T-helper 17 cell (primary cell): ENCODE results near the gene CCNK. TPM values are rescaled to one million over a fixed set of nuclear protein-coding genes. Genes with fewer than 3 reads are reported as not detected.

Experiments
- ATAC-seq: fragments of 150-1000 bp; cut with Tn5 transposase; 2 replicates; pipeline ENCODE4 v1.10.0; 2021; ENCODE audit warnings: mild to moderate bottlenecking, moderate library complexity
- DNase-seq, 3 donors: peaks; one replicate each; pipeline versions ENCODE4 v3.0.0 to v3.0.0-alpha.2; 2020 to 2021
- H3K9me3 ChIP-seq: one replicate; pipeline ENCODE4 v1.7.0; 2013; ENCODE audit warnings: low read length, mild to moderate bottlenecking; ENCODE audit not compliant: control insufficient read depth, poor library complexity, severe bottlenecking
- H3K27ac Mint-ChIP-seq: one replicate; pipeline ENCODE4 v1.8.0; 2022; ENCODE audit warnings: mild to moderate bottlenecking, moderate library complexity, mixed read lengths
- H3K27me3 Mint-ChIP-seq: one replicate; pipeline ENCODE4 v1.8.0; 2022; ENCODE audit warnings: mixed read lengths
- H3K36me3 Mint-ChIP-seq: one replicate; pipeline ENCODE4 v1.8.0; 2022; ENCODE audit warnings: low read depth, mixed read lengths
- H3K4me1 Mint-ChIP-seq: one replicate; pipeline ENCODE4 v1.8.0; 2022; ENCODE audit warnings: mild to moderate bottlenecking, mixed read lengths
- H3K4me3 Mint-ChIP-seq: one replicate; pipeline ENCODE4 v1.8.0; 2022; ENCODE audit warnings: mild to moderate bottlenecking, moderate library complexity, mixed read lengths
- total RNA-seq, 4 donors: library from RNA in 2 of 4; stranded (reverse) in 2 of 4; gene quantifications; one replicate each; pipeline ENCODE4 v1.2.3 and lab custom pipeline; 2022 to 2026

The CCNK gene
- total RNA-seq, 2 donors from 2014 or later: 138 to 141 TPM

DNA sequence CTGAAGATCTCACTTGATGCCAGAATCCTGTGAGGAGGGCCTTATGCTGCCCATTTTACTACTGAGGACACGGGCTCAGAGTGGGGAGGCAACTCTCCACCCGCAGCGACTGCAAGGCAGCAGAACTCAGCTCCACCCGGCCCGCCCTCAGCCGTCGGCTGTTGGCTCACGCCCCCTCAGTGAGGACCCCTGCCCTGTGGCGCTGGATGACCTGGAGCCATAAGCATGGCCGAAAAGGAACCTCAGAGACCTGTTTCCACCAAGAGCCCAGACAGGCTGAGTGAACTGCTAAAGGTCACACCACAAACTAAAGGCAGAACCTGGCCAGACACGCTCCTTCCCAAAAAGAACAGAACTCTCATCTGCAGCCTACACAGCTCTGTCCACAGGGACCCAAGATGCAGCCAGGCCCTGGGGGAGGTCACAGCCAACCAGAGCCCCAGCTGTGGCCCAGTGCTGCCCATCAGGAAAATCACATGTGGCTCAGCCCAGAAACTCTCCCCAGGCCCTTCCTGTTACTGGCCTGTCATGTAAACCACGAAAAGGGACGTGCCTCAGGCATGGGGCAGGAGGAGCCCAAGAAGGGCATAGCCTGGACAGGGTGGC lies 32.8 kb downstream of the CCNK start:
- ATAC-seq: no peak
- no peaks in the 10 kb centered on the region for H3K9me3 ChIP-seq
- no peaks in the 10 kb centered on the region for H3K36me3 Mint-ChIP-seq
- H3K27ac Mint-ChIP-seq: peak overlapping the region; percentile 63
- H3K27me3 Mint-ChIP-seq: no peaks in the 10 kb centered on the region
- no peaks in the 10 kb centered on the region for H3K4me1 Mint-ChIP-seq
- peak in 1 of 3 donors; percentile 6 for DNase-seq
- H3K4me3 Mint-ChIP-seq: peak overlapping the region; percentile 43

DNA sequence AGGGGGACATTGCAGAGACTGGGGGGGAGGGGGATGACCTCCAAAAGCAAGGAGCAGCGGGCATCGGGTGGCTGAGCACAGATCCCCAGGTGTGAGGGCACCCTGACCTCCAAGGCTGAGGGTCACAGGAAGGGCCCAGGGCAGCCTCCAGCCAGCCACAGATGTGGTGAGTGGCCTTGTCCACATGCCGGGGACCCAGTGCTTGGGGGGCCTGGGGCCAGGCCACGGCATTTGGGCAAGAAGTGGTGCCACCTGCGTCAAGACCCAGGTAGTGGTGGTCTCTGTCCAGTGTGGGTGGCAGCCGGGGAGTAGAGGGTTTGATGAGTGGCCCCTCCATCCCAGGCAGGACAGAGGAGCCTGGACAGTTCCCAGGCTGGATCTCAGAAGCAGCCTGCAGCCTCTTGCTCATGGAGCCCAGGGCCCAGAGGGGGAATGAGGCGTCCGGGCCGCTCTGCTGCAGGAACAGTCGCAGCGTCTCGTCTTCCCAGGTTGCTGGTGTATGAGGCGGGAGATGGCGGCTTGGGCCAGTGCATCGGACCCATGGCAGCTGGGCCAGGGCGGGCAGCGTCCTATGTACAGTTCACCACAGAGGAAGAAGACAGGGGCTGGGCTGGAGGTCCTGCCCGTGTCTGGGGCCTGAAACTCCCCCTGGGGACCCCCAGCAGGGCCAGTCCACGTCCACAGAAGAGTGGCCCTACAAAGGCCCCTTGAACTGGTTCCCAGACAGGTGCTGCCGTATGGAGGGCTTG lies 33.5 kb downstream of the CCNK start:
- H3K9me3 ChIP-seq: no peaks in the 10 kb centered on the region
- ATAC-seq (no peak), DNase-seq (no peak)
- peak overlapping the region; percentile 63 for H3K27ac Mint-ChIP-seq
- no peaks in the 10 kb centered on the region for H3K36me3 Mint-ChIP-seq
- no peaks in the 10 kb centered on the region for H3K27me3 Mint-ChIP-seq
- H3K4me1 Mint-ChIP-seq: no peaks in the 10 kb centered on the region
- H3K4me3 Mint-ChIP-seq: peak overlapping the region; percentile 7

DNA sequence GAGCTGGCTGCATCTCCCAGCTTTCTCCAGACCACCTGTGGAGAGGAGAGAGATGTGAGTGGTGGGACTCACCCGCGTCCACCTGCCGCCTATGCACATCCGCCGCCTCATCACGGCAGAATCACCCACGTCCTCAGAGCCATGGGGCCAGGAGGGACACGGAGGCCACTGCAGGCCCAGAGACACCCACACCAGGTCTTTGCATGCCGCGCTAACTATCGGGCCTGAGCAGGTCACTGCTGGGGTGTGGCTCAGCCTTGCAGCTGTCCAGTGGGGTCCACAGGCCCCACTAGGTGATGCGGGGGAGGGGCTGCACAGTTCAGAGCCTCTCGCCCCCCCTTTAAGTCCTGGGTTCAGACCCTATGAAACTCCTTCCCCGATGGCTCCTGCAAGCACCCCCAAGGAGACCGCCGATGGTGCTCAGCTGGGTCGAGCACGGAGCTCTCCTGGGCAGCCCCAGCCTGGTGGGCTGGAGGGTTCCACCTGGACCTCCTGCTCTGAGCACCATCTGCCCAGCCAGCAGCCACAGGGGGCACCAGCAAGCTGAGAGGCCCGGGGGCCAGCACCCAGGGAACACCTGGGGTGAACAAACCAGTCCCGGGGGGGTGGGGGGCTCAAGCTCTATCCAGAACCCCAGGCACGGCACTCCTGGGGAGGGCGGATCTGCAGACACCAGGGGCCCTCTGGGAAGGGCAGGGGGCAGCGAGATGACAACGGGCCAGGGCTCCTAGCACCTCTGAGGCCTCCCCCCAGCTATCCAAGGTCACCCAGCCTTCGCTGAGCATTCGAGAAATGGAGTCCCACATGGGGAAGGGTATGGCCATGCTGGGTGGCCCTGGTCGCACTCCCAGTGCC lies 34.3 kb downstream of the CCNK start:
- Mint-ChIP-seq H3K27ac (peak overlapping the region; percentile 63), H3K27me3 (no peaks in the 10 kb centered on the region), H3K4me3 (peak overlapping the region; percentile 5), H3K4me1 (no peaks in the 10 kb centered on the region), H3K36me3 (no peaks in the 10 kb centered on the region)
- no peak for ATAC-seq
- no peaks in the 10 kb centered on the region for H3K9me3 ChIP-seq
- no peak for DNase-seq

DNA sequence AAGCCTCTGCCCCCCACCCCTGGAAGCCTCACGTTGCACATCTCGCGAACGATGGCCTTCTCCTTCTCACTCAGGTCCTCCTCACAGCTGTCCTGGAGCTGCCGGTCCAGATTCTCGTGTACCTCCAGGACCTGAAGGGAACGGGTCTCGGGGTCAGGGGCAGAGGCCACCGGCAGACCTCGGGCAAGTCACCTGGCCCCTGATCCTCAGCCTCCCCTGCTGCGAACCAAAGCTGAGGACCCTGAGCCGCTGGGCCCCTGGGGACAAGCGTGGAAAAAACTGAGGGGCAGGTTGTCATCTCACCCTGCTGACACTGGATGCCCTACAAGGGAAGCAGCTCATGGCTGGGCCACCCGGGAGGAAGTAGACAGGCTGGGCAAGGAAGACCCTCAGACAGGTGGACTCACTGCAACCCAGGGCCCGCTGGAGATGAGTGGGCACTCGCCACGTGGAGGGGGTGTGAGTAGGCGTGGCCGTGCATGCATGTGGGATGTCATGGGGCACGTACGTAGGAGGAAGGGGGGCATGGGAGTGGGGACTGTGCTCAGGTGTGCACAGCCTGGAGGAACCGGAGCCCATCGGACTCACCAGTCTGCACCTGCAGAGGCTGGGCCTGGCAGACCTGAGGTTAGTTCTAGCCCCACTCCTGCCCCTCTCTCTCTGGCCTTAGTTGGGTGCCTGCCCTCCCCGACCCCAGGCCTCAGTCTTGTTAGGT lies 35.1 kb downstream of the CCNK start:
- no peaks in the 10 kb centered on the region for H3K27me3 Mint-ChIP-seq
- no peaks in the 10 kb centered on the region for H3K36me3 Mint-ChIP-seq
- ATAC-seq (no peak), DNase-seq (no peak)
- no peak overlapping the region for H3K27ac Mint-ChIP-seq
- H3K4me3 Mint-ChIP-seq: peak overlapping the region; percentile 5
- H3K4me1 Mint-ChIP-seq: peaks cover 2% of the 10 kb centered on the region
- no peaks in the 10 kb centered on the region for H3K9me3 ChIP-seq

DNA sequence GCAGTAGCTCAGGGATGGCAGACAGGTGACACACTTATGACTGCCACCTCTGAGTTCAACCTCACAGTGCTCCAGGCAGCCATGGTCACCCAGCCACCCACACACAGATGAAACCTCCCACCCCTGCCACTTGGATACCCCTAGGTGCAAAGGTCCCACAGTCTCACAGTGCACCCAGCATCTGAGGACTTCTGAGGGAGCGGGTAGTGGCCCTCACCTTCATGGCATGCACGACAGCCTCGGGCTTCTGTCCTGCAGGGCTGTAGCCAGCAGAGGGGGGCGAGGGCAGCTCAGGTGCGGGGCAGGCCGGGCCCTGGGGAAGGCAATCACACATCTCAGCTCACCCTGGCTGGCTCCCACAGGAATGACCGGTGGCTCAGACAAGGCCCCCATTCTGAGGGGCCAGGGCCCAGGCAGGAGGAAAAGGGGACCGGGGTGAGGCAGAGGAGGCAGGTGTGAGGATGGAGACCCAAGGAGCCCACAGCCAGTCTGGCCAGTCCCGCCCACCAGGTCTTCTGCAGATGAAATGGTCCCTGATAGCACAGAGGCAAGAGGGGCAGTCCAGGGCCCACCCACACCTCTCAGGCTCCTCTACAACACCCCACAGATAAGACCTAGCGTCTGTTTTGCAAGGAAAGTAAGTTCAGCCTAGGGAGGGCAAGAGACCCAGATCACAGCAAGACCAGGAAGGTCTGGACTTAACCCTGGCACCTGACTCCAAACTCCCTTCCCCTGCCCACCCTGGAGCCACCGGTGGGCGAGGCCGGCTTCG lies 35.8 kb downstream of the CCNK start:
- H3K4me1 Mint-ChIP-seq: peaks cover 2% of the 10 kb centered on the region
- no peak overlapping the region for H3K27ac Mint-ChIP-seq
- no peaks in the 10 kb centered on the region for H3K36me3 Mint-ChIP-seq
- ATAC-seq (no peak), DNase-seq (no peak)
- H3K27me3 Mint-ChIP-seq: no peaks in the 10 kb centered on the region
- no peaks in the 10 kb centered on the region for H3K9me3 ChIP-seq
- peak overlapping the region; percentile 5 for H3K4me3 Mint-ChIP-seq

DNA sequence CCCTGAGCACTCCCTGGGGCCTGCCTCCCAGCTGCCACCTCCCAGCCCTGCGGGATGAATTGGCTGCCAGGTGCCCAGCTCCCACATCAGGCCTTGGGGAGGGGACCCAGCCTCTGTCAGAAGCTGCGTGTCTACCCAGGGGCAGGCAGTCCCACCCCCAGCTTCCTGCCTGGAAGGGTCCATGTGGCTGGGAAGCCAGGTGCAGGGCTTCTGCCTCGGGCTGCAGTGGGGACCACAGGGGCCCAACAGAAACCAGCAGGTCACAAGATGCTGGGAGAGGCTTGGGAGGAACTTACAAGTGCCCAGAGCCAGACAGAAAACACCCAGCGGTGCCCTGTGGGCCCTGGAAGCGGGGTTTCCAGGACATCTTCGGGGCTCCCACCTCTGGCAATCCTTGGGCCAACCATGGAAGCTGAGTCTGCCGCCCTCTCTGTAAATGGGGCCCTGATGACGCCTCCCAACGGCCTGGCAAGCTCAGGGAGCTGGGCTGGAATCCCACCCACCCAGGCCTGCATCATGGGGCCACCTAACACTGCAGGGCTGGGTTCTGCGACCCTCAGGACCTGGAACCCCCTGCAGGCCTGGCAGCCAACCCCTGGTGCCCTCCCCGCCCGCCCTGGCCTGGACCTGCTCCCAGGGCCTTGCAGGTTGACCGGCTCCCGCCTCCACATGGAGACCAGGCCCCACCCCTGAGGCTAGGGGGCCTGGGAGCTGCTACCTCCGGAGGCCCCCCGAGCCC lies 36.6 kb downstream of the CCNK start:
- H3K27me3 Mint-ChIP-seq: no peaks in the 10 kb centered on the region
- no peak overlapping the region for H3K27ac Mint-ChIP-seq
- H3K9me3 ChIP-seq: no peaks in the 10 kb centered on the region
- DNase-seq (no peak), ATAC-seq (no peak)
- no peaks in the 10 kb centered on the region for H3K36me3 Mint-ChIP-seq
- no peak overlapping the region for H3K4me3 Mint-ChIP-seq
- H3K4me1 Mint-ChIP-seq: peaks cover 2% of the 10 kb centered on the region

DNA sequence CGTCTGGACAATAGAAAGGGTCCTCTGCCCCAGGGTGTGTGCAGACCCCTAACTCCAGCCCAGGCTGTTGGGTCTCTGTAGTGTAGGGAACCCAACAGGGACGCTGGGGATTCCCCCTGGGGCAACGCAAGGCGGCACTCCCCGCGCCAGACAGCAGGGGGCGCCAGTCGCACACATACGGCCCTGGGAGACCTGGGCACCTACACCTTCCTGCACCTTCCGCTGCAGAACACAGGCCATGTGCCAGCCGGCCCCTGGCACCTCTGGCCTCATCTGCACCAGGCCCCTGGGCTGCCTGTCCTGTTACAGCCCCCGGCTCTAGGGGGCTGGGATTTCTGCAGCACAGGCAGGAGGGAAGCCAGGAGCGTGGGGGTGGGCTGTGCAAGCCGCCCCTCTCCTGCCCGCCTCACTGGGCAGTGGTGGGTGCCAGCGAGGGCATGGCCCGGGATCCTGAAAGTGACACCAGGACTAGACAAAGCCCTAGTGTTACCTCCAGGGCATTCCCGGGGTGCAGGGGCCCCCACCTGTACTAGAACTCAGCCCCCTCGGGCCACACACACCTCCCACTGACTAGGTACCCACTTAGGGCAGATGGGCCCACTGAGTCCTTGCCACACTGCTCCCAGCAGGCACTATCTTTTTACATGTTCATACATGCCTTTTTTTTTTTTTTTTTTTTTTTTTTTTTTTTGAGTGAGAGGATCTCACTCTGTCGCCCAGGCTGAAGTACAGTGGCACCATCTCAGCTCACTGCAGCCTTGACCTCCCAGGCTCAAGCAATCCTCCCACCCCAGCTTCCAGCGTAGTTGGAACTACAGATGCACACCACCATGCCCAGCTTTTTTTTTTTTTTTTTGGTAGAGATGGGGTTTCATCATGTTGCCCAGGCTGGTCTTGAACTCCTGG lies 37.5 kb downstream of the CCNK start:
- Mint-ChIP-seq H3K4me3 (no peak overlapping the region), H3K4me1 (peaks cover 2% of the 10 kb centered on the region), H3K27me3 (no peaks in the 10 kb centered on the region), H3K27ac (no peak overlapping the region), H3K36me3 (no peaks in the 10 kb centered on the region)
- DNase-seq (peak; percentile 69 to 88 (median 74)), ATAC-seq (peak; percentile 82)
- no peaks in the 10 kb centered on the region for H3K9me3 ChIP-seq

DNA sequence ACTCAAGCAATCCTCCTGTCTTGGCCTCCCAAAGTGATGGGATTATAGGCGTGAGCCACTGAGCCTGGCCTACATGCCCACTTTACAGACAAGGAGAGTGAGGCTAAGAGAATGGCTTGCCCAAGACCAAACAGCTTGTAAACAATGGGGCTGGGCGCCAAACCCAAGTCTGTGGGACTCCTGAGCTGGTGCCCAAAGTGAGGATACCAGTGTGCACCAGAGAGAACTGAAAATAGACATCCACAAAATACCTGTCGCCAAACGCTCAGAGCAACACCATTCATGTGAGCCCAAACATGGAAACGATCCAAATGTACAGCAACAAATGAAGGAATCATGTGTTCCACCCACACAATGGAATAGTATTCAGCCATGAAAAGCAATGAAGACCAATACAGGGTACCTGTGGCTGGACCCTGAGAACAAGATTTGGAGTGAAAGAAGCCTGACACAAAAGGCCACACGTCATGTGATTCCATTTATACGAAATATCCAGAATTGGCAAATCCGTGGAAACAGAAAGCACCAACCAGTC lies 38.2 kb downstream of the CCNK start:
- H3K4me1 Mint-ChIP-seq: peaks cover 4% of the 10 kb centered on the region
- ATAC-seq: no peak
- DNase-seq: no peak
- no peak overlapping the region for H3K4me3 Mint-ChIP-seq
- H3K27ac Mint-ChIP-seq: no peak overlapping the region
- H3K27me3 Mint-ChIP-seq: no peaks in the 10 kb centered on the region
- H3K36me3 Mint-ChIP-seq: no peaks in the 10 kb centered on the region
- H3K9me3 ChIP-seq: no peaks in the 10 kb centered on the region

DNA sequence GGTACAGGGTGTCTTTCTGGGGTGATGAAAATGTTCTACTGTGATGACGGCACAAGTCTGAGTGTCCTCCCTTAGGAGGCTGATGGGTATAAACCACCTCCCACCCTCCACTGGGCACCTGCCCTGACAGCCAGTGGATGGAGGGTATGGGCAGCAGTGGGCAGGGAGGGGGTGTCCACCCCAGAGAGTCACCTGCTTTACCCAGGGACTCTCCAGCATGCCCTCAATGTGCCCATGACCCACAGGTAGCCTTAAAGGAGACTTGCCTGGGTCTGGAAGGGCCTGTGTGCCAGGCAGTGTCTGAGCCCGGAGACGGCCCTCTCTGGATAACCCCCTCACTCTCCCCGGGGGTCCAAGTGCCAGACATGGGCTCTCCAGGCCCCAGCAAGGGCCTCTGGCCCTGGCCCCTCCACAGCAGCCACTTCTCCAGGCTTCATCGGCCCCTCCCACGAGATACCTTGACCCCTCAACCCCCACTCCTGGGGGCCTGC lies 38.8 kb downstream of the CCNK start:
- Mint-ChIP-seq H3K27ac (no peak overlapping the region), H3K27me3 (no peaks in the 10 kb centered on the region), H3K4me3 (no peak overlapping the region), H3K4me1 (peaks cover 7% of the 10 kb centered on the region), H3K36me3 (no peaks in the 10 kb centered on the region)
- no peaks in the 10 kb centered on the region for H3K9me3 ChIP-seq
- DNase-seq (peak in 1 of 3 donors; percentile 3), ATAC-seq (no peak)

DNA sequence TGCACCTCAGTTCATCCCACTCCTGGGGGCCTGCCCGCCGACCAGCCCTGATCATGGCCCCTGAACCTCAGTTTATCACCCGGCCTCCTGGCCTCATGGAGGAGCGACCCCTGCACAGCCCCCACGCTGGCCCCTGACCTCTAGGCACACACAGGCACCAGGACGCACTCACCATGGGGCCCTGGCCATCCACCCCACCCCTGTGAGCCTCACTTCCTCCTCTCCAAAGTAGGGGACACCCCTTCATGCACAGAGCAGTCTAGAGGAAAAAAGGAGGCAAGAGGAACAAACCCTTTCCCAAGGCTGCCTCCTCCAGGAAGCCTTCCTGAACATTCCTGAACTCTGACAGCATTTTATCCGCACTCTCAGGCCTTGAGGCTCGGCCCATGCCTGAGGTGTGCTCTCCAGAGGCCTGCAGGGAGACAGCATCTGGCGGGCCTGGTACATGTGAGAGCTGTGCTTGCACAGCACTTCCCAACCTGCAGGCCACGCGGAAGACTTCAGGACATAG lies 39.4 kb downstream of the CCNK start:
- no peaks in the 10 kb centered on the region for H3K9me3 ChIP-seq
- DNase-seq: no peak
- Mint-ChIP-seq H3K27ac (peak overlapping the region; percentile 57), H3K27me3 (no peaks in the 10 kb centered on the region), H3K36me3 (no peaks in the 10 kb centered on the region), H3K4me1 (peaks cover 11% of the 10 kb centered on the region), H3K4me3 (no peak overlapping the region)
- ATAC-seq: no peak
